ENCODE measurements around the gene RTF2. TPM values are rescaled to one million over a fixed set of nuclear protein-coding genes. Genes with fewer than 3 reads are reported as not detected.

The RTF2 gene
- total and polyA plus RNA-seq, 2 of the 4 experiments (the other 2 are of a cell fraction), result 102 to 109 TPM

- peaks cover 3% of the 10 kb centered on the region; the same call in 1 of the 2 replicates for H3K27me3 ChIP-seq (ENCODE audit: control insufficient read depth, insufficient read depth, low read length)
- TF ChIP-seq RFX5 (IDR thresholded peaks at IDR 0.05; ENCODE audit: low read depth, low read length) (no peak), POLR2A (IDR thresholded peaks at IDR 0.05; ENCODE audit: low read depth, low read length) (no peak), BHLHE40 (IDR thresholded peaks at IDR 0.05; ENCODE audit: low read depth, low read length) (no peak), MAFK (IDR thresholded peaks at IDR 0.05; ENCODE audit: low read depth, low read length) (no peak), RAD21 (IDR thresholded peaks at IDR 0.05; ENCODE audit: low read length) (no peak), NFE2L2 (IDR thresholded peaks at IDR 0.05; ENCODE audit: low read depth, low read length) (no peak), CTCF (conservative IDR thresholded peaks at IDR 0.05; ENCODE audit: low read depth, low read length) (no peak), USF2 (IDR thresholded peaks at IDR 0.05; ENCODE audit: low read depth, low read length) (no peak), RCOR1 (IDR thresholded peaks at IDR 0.05; ENCODE audit: insufficient replicate concordance, low read length) (no peak), CHD1 (IDR thresholded peaks at IDR 0.05; ENCODE audit: low read depth, low read length) (no peak), MAZ (IDR thresholded peaks at IDR 0.05; ENCODE audit: borderline replicate concordance, low read depth, low read length) (no peak), FOS (IDR thresholded peaks at IDR 0.05; ENCODE audit: low read depth, low read length) (no peak)
- no peak overlapping the region for H3K4ac ChIP-seq (ENCODE audit: low read depth, low read length)
- no peak overlapping the region for H3K4me3 ChIP-seq (ENCODE audit: insufficient read depth, low read depth, low read length)
- H3K4me2 ChIP-seq (ENCODE audit: low read depth, low read length), result no peak overlapping the region
- no peak overlapping the region for H2BK20ac ChIP-seq (ENCODE audit: low read depth, low read length)
- ChIA-PET CTCF (no interaction called here), POLR2A (ENCODE audit: unreplicated experiment) (no interaction called here)
- H3K36me3 ChIP-seq (ENCODE audit: control insufficient read depth, insufficient read depth, low read length), result no peaks in the 10 kb centered on the region
- H2BK5ac ChIP-seq (ENCODE audit: low read depth, low read length, poor library complexity, severe bottlenecking), result no peak overlapping the region
- in situ Hi-C loops (cut with MboI; ENCODE audit: low sequenced_read_pairs), result no loop called here
- H2AK9ac ChIP-seq (replicated peaks; ENCODE audit: low read depth, low read length, poor library complexity), result no peak overlapping the region
- WGBS, 2 experiments (ENCODE audit: extremely low coverage in 2 of 2, insufficient read length in 1 of 2), result no CpG with 5 or more reads among the region's 6 CpGs
- no peak overlapping the region for H4K91ac ChIP-seq (ENCODE audit: insufficient read depth, low read depth, low read length)
- no TSS peak for BruUV-seq (replicated peaks)
- no peak overlapping the region for H2BK15ac ChIP-seq (ENCODE audit: low read depth, low read length)
- H3K9me1 ChIP-seq (ENCODE audit: insufficient read depth, low read length), result no peaks in the 10 kb centered on the region; the same call in 1 of the 2 replicates
- ATAC-seq (ENCODE audit: low read depth), result peak; percentile 44; the same call in 1 of the 2 replicates
- intact Hi-C loops (cut with micrococcal nuclease), result no loop called here
- H3K27ac ChIP-seq (ENCODE audit: insufficient read depth, low read length), result no peak overlapping the region
- H4K5ac ChIP-seq (ENCODE audit: low read depth, low read length), result no peak overlapping the region
- H2BK120ac ChIP-seq (ENCODE audit: low read depth, low read length), result no peak overlapping the region
- DNase-seq, result peak; percentile 24
- no peak overlapping the region for H3K9ac ChIP-seq (ENCODE audit: low read depth, low read length)
- no peak overlapping the region for H4K8ac ChIP-seq (ENCODE audit: low read depth in 2 of 2, low read length in 2 of 2)
- no peaks in the 10 kb centered on the region for H4K20me1 ChIP-seq (ENCODE audit: insufficient read depth, low read length)
- H3K18ac ChIP-seq (ENCODE audit: low read depth, low read length), result no peak overlapping the region
- dilution Hi-C loops (cut with HindIII; ENCODE audit: low sequenced_read_pairs, unreplicated experiment), result no loop called here
- H3K9me3 ChIP-seq (ENCODE audit: control insufficient read depth, insufficient read depth, low read length), result no peaks in the 10 kb centered on the region
- H3K4me1 ChIP-seq (ENCODE audit: control insufficient read depth, insufficient read depth, low read length), result no peaks in the 10 kb centered on the region
- H2AK5ac ChIP-seq (ENCODE audit: low read depth, low read length), result no peak overlapping the region
- H3K56ac ChIP-seq (ENCODE audit: extremely low read depth, insufficient read depth, low read length), result no peak overlapping the region
- H3K14ac ChIP-seq (replicated peaks; ENCODE audit: low read depth, low read length), result no peak overlapping the region
- H2AFZ ChIP-seq (replicated peaks; ENCODE audit: low read length, poor library complexity), result no peak overlapping the region
- no peak overlapping the region for H3K23ac ChIP-seq (ENCODE audit: low read depth, low read length)
- no peaks in the 10 kb centered on the region for H3K79me1 ChIP-seq (ENCODE audit: low read depth in 1 of 2, low read length in 2 of 2)
Measured at GRCh38 chr20:56540415-56540814, 72.0 kb downstream of the RTF2 start.
